Astrocyte (in vitro differentiated cells and primary cell): ENCODE measurements around the gene SLC4A2.

Experiments
- EZH2 ChIP-seq: IDR thresholded peaks from 2 replicates; pipeline ENCODE4 v1.6.1; 2012; ENCODE audit warnings: mild to moderate bottlenecking, low read length, inconsistent platforms; ENCODE audit not compliant: insufficient read depth
- TF ChIP-seq, protein P1 (sequence below): IDR thresholded peaks from 2 replicates; pipeline ENCODE4 v1.5.1; 2011; ENCODE audit warnings: low read depth, mild to moderate bottlenecking, inconsistent platforms, low read length, moderate library complexity; ENCODE audit not compliant: insufficient read depth

- TF ChIP-seq, protein P1, sequence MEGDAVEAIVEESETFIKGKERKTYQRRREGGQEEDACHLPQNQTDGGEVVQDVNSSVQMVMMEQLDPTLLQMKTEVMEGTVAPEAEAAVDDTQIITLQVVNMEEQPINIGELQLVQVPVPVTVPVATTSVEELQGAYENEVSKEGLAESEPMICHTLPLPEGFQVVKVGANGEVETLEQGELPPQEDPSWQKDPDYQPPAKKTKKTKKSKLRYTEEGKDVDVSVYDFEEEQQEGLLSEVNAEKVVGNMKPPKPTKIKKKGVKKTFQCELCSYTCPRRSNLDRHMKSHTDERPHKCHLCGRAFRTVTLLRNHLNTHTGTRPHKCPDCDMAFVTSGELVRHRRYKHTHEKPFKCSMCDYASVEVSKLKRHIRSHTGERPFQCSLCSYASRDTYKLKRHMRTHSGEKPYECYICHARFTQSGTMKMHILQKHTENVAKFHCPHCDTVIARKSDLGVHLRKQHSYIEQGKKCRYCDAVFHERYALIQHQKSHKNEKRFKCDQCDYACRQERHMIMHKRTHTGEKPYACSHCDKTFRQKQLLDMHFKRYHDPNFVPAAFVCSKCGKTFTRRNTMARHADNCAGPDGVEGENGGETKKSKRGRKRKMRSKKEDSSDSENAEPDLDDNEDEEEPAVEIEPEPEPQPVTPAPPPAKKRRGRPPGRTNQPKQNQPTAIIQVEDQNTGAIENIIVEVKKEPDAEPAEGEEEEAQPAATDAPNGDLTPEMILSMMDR = no peak
- no peak for TF ChIP-seq EZH2
These were observed 17.7 kb downstream of the SLC4A2 start for GRCh38 chr7:151076863-151077704.
